ENCODE results near the gene HCAR1.
"Not testable (repeated sequence)": the region's sequence is repeated elsewhere in the genome, so short reads cannot be mapped to it uniquely, and the experiment has no call there.

The HCAR1 gene

DNA sequence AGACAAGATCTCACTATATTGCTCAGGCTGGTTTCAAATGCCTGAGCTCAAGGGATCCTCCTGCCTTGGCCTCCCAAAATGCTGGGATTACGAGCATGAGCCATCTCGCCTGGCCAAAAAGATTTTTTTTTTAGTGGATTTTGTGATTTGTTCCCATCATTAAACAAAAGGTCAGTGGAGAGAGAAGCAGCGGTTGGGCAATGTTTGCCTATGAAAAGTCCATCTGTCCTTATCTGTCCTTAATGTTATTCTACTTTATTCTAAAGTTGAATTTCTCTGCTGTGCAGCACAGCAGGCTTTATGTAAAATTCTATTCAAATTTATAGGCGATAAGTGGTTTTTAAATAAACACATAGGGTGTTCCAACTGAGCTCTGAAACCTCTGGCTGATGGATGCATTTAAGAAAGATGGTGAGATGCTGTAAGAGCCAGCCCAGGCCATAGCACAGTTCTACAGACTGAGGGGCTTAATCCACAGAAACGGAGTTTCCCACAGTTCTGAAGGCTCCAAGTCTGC is 46.3 kb downstream of the HCAR1 start:
- TF ChIP-seq, protein P1, sequence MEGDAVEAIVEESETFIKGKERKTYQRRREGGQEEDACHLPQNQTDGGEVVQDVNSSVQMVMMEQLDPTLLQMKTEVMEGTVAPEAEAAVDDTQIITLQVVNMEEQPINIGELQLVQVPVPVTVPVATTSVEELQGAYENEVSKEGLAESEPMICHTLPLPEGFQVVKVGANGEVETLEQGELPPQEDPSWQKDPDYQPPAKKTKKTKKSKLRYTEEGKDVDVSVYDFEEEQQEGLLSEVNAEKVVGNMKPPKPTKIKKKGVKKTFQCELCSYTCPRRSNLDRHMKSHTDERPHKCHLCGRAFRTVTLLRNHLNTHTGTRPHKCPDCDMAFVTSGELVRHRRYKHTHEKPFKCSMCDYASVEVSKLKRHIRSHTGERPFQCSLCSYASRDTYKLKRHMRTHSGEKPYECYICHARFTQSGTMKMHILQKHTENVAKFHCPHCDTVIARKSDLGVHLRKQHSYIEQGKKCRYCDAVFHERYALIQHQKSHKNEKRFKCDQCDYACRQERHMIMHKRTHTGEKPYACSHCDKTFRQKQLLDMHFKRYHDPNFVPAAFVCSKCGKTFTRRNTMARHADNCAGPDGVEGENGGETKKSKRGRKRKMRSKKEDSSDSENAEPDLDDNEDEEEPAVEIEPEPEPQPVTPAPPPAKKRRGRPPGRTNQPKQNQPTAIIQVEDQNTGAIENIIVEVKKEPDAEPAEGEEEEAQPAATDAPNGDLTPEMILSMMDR (conservative IDR thresholded peaks at IDR 0.05), result no peak
- no peak overlapping the region for H3K27ac ChIP-seq

GRCh38 chr12:122681814-122682213 is 48.8 kb downstream of the HCAR1 start:
- TF ChIP-seq, protein P1 (conservative IDR thresholded peaks at IDR 0.05), result no peak
- H3K27ac ChIP-seq, result no peak overlapping the region

DNA sequence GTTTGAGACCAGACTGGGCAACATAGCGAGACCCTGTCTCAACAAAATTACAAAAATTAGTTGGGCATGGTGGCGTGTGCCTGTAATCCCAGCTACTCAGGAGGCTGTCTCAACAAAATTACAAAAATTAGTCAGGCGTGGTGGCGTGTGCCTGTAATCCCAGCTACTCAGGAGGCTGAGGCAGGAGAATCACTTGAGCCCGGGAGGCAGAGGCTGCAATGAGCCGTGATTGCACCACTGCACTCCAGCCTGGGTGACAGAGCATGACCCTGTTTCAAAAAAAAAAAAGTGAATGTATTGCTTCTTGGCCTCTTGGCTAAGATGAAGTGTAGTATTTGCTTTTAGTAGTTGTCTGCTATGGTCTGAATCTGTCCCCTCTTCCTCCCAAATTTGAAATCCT is 49.7 kb downstream of the HCAR1 start:
- not testable (repeated sequence) for H3K27ac ChIP-seq

GRCh38 chr12:122676781-122677180 is 53.9 kb downstream of the HCAR1 start:
- H3K27ac ChIP-seq, result not testable (repeated sequence)

Measured in VCaP (cell line).